ENCODE measurements around the gene PCNX4.
A peak's percentile ranks its signal among the peaks of the same experiment; 100 is the strongest.

Gene PCNX4

DNA sequence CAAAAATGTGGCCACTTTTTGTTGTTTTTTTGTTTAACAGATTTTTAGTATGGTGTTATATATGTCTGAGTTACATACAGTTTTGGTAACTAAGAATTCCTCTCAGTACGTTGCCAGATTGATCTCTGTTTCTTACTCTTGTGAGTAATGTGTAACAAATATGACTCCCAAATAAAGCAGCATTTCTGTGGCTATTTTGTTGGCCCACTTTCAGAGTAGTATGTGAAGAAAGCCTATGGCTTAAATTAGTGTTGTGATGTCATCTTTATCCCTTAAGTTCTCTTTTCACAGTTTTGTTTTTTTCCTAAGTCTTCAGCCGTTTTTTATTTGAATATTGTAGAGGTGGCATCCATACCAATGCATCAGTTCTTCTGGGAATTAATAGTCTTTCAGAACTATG is 10.7 kb downstream of the PCNX4 start:
- DNase-seq (ENCODE audit: low read depth in 2 of 2): no peak

DNA sequence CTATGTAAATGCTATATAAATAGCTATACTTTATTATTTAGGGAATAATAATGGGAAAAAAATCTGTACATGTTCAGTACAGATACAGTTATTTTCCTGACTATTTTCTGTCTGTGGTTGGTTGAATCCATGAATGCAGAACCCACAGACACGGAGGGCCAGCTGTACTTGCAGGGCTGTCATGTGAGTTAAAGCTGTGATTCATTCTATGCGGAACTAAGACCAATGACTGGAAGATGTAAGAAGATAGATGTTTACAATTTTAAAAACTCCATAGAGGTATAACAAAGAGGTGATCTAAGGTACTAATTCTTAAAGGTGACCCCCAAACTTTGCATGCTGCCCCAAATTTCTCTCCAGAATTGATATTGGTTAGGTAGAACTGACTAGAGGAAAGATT is 14.6 kb downstream of the PCNX4 start:
- DNase-seq (ENCODE audit: low read depth in 2 of 2): no peak

DNA sequence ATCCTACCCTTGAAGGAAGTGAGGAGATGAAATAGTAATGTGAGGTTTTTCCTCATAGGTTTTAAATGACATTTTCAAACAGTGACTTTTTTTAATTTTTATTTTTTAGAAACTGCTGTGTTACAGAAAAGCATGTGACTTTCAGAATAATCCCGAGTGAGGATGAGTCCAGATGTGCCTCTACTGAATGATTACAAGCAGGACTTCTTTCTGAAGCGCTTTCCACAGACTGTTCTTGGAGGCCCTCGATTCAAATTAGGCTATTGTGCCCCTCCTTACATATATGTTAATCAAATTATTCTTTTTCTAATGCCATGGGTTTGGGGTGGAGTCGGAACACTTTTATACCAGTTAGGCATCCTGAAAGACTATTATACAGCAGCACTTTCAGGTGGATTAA is 15.8 kb downstream of the PCNX4 start:
- no peak for DNase-seq (ENCODE audit: low read depth in 2 of 2)

DNA sequence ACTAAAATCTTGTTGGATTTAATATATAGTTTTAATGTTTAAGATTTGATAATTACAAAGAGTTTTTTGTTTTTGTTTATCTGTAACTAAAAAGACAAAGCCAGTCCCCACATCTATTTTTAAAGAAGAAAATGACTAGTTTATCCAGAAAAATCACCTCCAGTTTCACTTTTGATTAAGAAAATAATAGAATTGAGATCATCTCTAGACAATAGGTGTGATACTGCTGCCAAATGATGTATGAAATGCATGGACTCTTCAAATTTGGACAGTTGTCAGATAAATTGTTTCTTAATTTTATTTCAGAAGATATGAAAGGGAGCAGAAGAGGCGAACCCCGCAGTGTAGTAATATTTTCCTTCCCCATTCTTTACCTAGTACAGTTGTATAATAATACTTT is 20.0 kb downstream of the PCNX4 start:
- no peak for DNase-seq (ENCODE audit: low read depth in 2 of 2)

DNA sequence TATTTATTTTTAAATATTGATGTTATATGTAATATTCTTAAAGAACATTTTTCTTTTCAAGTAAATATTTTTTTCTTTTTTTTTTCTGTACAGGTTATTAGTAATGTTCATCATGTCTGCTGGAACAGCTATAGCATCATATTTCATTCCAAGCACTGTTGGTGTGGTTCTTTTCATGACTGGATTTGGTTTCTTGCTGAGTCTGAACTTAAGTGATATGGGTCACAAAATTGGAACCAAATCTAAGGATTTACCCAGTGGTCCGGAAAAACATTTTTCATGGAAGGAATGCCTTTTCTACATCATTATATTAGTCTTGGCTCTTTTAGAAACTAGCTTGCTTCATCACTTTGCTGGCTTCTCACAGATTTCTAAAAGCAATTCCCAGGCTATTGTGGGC is 23.2 kb downstream of the PCNX4 start:
- DNase-seq (ENCODE audit: low read depth in 2 of 2): no peak

DNA sequence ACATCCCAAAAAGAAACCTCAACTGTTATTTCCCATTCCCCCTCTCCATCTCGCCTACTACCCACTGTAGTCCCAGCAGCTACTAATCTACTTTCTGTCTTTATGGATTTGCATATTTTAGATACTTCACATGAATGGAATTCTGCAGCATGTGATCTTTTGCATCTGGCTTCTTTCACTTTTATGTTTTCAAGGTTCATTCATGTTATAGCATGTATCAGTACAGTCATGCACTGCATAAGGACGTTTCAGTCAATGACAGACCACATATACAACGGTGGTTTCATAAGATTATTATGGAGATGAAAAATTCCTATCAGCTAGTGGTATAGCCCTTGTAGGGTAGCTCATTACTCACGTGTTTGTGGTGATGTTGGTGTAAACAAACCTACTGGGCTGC is 24.5 kb downstream of the PCNX4 start:
- no peak for DNase-seq (ENCODE audit: low read depth in 2 of 2)

DNA sequence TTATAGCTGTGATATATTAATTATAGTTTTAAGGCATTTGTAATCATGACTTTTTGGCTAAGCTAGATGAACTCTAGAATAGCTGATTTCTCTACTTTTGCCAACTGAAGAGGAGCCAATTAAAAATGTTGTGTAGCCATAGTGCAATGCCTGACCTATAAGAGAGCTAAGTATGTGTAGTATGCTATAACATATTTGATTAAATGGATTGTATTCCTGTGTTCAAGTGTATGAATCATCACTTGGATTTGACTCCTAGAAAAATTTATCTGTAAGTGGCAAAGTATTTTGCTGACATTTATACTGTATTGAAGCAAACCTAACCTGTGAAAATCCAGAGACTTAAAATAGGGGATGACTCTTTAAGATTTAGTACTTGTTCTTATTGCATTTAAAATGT is 34.2 kb downstream of the PCNX4 start:
- DNase-seq (ENCODE audit: low read depth in 2 of 2): no peak

DNA sequence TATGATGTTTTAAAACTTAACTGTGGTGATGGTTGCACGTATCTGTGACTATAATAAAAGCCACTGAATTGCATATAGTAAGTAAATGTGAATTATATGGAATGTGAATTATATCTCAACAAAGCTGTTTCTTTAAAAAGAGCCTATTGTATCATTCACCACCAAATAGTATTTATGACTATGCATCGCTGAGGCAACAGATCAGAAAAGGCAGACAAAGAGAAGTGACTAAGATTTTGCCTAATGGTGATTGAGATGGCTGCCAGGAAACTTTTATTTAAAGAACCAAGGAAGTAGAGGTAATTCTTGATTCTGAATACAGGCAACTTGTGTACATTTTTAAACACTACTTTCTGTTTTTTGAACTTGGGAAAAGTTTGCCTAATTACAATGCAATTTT is 41.8 kb downstream of the PCNX4 start:
- DNase-seq (ENCODE audit: low read depth in 2 of 2): no peak

DNA sequence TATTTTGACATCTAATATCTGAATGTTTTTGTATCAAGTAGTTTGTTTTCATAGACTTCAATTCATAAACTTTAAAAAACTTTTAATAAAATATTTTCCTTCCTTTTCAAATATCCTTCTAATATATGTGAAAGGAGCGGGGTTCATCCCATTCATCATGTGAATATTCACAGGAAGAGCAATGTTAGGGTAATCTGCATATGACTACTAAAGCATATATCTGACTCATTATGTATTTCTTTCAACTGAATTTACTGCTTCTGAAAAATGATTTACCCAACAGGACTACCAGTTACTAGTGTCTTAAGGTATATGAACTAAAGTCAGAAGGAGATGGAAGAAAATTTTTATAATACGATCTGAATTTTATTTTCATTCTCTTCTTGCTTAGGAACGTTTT is 43.0 kb downstream of the PCNX4 start:
- no peak for DNase-seq (ENCODE audit: low read depth in 2 of 2)

DNA sequence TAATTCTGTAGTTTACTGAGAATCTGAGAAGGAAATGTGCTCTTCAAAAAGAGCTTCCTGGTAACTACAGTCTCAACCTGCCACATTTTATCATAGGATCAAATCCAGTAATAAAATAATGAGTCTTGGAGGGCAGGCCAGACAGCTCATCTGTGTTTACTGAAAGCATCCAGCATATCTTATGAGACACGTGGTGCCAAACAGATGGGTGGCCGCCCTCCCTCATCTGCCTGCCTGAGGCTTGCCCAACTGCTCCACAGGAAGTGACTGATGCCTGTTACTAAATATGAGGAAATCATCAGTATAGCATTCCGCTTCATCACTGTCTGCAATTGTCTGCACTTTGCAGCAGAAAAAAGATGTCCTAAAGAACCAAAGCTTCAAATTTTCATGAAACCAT is 60.0 kb downstream of the PCNX4 start:
- peak; percentile 50 to 56 for DNase-seq (ENCODE audit: low read depth in 2 of 2)

DNA sequence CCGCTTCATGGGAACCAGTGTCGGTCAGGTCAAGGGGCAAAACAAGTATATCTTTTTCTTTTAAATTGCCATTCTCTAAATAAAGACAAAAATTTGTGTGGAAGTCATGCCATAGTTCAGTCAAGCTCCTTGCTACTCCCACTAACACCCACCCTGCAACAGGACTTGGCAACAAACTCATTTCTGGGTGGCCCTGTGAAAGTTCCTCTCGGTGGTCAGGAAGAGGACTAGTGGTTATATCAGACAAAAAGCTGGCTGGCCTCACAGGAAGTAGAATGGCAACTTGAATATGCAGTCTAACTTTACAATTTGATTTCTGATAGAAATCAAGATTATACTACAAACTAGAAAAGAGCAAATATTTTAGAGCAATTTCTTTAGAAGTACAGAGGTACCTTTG is 62.3 kb downstream of the PCNX4 start:
- DNase-seq (ENCODE audit: low read depth in 2 of 2): no peak

DNA sequence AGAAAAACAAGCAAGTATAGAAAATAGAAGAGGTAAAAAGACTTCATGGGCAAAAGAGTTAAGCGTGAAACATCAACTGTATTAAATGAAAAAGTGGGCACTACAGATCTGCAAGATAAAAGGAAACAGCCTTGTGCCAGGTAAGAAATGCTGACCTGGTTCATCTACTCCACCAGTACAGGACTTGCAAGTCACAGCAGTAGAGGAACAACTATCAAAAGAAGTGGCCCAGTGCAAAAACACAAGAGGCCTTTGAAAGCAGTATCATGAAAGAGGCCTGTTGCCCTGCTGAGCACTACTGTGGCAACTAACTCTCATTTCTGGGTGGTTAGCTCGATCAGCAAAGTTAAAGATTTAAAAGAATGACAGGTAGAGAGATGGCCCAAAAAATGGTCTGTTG is 62.9 kb downstream of the PCNX4 start:
- DNase-seq (ENCODE audit: low read depth in 2 of 2): no peak

DNA sequence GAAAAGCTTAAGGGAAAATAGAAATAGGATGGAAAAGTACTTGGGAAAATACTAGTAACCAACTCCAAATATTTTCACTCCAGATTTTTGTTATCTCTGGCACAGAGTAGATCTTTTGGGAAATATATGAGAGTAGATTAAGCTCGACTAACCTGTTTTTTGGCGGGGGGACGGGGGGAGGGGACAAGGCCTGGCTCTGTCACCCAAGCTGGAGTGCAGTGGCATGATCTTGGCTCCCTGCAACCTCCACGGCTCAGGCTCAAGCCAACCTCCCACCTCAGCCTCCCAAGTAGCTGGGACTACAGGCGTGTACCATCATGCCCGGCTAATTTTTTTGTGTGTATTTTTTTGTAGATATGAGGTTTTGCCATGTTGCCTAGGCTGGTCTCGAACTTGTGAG is 68.7 kb downstream of the PCNX4 start:
- DNase-seq (ENCODE audit: low read depth in 2 of 2): no peak

DNA sequence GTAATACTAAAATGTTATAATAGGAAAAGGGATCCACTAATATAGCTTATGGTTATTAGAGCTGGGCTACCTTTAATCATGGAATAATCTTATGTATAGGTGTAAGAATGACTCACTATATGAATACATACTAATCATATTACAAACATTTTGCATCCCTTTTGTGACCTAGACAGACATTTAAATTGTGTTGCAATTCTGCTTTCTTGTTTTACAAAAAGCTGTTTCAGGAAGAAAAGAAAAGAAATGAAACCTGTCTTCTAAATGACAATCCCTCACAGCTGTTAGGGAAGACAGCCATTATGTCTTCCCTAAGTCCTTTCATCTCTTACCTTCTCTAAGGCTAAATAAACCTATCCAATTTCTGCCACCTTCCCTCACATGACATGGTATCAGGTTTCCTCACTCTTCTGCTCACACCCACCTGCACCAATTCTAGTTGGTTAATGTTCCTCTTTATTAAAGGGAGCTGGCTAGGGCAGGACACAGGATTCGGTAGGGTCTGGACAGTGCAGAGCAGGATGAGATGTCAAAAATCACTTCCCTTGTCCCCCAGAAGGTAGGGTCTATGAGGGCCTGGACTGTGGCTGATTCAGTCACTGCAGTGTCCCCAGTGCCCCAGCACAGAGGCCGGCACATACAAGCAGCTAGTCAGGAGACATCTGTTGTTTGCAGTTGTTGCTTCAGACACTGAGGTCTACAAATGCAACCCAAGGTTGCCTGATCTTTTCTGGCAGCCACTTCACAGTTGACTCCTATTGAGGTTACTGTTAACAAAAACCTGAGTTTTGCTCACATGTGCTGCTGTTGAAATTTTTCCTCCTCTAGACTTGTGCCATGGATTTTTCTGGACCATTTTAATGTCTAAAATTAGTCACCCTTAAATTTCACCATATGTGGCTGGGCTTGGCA is 69.7 kb downstream of the PCNX4 start:
- no peak for DNase-seq (ENCODE audit: low read depth in 2 of 2)

DNA sequence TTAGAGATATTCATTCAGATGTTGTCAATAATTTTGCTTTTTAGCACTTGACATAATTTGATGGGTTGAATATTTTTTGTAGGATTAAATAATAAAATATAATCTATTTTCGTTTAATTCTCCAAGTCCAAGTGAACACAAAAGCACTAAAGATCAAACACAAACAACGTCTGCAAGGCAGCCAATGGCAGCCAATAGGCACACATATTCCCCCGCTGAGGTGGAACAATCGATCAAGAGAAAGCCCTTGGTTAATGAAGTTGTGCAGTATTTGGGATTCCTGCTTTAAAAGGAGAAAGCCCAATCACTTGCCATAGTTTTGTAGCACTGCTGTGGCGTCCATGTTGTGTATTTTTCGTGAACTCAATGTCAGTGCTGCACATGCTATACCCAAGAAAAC is 72.0 kb downstream of the PCNX4 start:
- no peak for DNase-seq (ENCODE audit: low read depth in 2 of 2)

DNA sequence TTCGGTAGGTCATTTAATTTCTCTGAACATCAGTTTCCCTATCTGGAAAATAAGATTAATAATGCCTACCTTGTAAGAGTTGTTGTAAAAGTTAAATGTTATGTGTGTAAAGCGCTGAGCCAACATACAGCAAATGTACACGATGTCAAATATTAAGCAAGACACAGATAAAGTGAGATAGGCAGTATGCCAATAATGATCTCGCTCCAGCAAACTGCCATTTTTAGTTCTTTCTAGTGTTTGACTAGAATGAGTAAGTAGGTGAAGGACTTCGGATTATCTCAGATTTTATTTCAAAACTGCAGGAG is 72.6 kb downstream of the PCNX4 start:
- no peak for DNase-seq (ENCODE audit: low read depth in 2 of 2)

DNA sequence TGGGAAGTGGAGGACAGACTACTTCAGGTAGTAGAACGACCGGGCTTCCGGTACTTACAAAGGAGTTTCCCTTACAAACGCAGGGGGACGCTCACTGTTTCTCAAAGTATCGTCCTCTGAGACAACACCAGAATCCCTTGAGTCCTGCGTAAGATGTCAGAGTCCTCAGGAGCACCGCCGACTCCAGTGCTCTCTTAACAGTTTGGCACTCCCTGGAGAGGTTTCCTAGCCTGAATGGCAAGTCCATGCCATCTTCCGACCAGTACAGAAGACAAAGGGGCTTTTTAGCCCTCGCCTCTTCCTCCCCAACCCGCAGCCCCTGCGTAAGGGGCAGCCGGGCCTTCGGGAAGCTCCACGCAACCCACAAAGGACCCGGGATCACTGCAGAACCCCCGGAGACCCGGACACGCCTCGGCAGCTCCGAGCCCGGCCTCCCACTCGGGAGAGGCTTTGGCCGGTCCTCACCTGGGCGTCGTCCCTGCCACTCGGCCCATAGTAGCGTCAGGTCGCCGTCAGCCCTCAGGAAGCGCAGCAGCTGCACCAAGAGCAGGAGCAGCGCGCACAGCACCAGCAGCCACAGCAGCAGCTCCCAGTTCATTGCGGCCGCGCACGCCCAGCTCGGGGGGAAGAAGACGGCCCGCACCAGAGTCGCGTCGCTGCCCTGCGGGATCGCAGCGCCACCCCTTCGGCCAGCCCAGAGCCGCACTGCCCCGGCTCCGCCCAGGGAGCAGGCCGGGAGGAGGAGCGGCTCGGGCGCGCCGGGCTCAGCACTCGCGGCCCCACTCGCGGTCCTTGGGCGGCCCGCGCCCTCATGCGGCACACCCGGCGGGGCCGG is 73.2 kb downstream of the PCNX4 start, which contains the start of gene DHRS7:
Gene DHRS7 (minus strand): TSS at position 687 of the 835 bp plus-strand sequence. CDS start 89 bp downstream, at position 598.
- DNase-seq (ENCODE audit: low read depth in 2 of 2): peak; percentile 68 to 73

DNA sequence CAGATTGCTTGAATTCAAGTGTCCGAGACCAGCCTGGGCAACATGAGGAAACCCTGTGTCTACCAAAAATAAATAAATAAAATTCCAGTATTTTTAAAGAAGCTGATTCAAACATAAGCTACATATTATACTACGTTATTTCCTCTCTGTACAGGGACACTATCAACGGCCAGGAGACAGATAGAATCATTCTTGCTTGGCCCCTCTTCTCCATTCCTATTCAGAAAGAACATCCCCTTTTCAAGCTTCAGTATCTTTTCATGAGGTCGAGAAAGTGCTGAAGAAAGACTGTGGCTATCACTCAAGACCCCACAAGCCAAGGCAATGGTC is 73.8 kb downstream of the PCNX4 start:
- DNase-seq (ENCODE audit: low read depth in 2 of 2): no peak

DNA sequence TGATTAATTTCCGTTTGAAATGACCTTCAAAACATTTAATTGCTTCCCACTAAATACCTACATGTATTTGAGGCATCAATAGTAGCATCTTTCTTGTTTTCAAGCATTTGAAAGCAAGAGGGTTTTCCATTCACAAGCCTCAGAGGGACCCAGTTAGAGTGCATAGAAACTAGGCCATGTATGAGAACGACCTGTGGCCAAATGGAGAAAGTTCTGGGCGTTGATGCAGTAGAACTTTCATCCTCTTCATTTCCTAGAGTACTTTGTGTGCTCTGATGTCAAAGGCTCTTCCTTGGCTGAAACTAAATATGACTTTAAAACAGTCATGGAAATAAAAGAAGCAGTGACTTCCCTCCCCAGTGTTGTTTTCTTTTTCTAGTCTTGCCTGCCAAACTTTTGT is 74.4 kb downstream of the PCNX4 start:
- DNase-seq (ENCODE audit: low read depth in 2 of 2): no peak

DNA sequence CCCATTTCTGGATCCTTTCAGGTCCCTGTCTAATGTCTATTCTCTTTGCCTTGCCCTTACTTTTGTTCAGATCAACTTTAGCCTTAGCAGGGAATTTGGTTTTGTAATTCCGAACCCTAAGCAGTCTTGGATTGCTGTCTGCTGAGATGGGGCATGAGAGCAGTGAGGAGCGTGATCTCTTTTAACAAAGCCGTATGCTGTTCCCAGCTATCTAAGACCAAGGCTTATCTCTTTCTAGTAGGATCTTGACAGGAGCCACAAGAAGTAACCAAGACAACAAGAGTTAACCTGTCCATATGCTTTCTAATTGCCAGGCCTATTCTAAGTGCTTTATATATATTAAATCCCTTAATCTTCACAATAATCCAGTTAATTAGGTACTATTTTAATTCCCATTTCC is 78.0 kb downstream of the PCNX4 start:
- no peak for DNase-seq (ENCODE audit: low read depth in 2 of 2)

DNA sequence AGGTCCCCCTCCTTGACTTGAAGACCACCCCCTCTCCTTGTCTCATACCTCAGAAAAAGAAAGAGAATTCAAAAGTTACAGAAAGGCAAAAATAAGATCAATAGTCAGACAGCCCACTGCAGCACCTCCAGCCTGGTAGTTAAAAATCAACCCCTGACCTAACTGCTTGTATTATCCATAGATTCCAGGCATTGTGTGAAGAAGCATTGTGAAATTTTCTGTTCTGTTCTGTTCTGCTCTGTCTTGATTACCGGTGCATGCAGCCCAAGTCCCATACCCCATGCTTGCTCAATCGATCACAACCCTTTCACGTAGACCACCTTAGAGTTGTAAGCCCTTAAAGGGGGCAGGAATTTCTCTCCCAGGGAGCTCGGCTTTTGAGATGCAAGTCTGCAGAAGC is 79.2 kb downstream of the PCNX4 start:
- no peak for DNase-seq (ENCODE audit: low read depth in 2 of 2)

DNA sequence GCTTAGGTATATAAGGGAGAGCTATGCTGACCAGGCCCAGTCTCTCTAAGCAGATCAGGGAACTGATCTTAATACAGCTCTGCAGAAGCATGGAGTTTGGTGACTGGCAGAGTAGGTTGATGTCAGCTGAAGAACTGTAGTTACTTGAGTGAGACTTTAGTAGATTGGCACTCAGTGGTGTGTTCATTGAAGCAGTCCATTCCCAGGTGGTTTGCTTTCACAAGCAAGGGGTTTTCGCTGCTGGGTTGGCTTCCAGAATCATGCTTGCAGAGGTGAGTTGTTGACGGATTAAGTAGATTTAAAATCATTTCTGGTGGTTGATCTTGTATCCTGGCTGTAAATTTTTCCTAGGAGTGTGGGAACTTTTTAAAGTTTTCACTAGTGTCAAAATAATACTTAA is 80.0 kb downstream of the PCNX4 start:
- DNase-seq (ENCODE audit: low read depth in 2 of 2): no peak

All from stimulated activated CD8-positive, alpha-beta memory T cell treated with anti-CD3 and anti-CD28 coated beads, Interleukin-15, amount 100 ng/mL, for 48 hours (primary cell).